ENCODE results near the gene ULBP2.
"Not testable (repeated sequence)": the region's sequence is repeated elsewhere in the genome, so short reads cannot be mapped to it uniquely, and the experiment has no call there.

DNA sequence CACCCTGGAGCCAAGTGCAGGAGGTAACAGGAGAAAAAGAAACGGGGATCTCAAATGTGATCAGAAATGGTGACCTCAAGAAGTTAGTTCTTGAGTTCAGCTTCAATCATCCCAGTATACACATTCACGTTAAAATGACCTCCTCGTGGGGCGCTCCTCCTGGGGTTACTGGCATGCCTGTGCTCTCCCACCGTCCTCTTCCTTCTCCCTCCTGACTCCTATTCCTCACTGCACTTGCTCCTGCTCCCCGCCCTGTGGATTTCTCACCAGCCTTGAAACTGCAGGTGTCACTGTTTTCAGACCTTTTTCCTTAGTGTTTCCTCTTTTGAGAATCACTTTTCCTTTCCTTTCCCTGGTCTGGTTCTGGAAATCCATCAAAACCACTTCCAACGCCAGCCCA, 4.8 kb downstream of the ULBP2 start:
- TF ChIP-seq POLR2A (IDR thresholded peaks at IDR 0.05) = not testable (repeated sequence)
- TF ChIP-seq, protein P1, sequence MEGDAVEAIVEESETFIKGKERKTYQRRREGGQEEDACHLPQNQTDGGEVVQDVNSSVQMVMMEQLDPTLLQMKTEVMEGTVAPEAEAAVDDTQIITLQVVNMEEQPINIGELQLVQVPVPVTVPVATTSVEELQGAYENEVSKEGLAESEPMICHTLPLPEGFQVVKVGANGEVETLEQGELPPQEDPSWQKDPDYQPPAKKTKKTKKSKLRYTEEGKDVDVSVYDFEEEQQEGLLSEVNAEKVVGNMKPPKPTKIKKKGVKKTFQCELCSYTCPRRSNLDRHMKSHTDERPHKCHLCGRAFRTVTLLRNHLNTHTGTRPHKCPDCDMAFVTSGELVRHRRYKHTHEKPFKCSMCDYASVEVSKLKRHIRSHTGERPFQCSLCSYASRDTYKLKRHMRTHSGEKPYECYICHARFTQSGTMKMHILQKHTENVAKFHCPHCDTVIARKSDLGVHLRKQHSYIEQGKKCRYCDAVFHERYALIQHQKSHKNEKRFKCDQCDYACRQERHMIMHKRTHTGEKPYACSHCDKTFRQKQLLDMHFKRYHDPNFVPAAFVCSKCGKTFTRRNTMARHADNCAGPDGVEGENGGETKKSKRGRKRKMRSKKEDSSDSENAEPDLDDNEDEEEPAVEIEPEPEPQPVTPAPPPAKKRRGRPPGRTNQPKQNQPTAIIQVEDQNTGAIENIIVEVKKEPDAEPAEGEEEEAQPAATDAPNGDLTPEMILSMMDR (IDR thresholded peaks at IDR 0.05) = not testable (repeated sequence)
